ENCODE data around the gene AKT1.

Gene AKT1

DNA sequence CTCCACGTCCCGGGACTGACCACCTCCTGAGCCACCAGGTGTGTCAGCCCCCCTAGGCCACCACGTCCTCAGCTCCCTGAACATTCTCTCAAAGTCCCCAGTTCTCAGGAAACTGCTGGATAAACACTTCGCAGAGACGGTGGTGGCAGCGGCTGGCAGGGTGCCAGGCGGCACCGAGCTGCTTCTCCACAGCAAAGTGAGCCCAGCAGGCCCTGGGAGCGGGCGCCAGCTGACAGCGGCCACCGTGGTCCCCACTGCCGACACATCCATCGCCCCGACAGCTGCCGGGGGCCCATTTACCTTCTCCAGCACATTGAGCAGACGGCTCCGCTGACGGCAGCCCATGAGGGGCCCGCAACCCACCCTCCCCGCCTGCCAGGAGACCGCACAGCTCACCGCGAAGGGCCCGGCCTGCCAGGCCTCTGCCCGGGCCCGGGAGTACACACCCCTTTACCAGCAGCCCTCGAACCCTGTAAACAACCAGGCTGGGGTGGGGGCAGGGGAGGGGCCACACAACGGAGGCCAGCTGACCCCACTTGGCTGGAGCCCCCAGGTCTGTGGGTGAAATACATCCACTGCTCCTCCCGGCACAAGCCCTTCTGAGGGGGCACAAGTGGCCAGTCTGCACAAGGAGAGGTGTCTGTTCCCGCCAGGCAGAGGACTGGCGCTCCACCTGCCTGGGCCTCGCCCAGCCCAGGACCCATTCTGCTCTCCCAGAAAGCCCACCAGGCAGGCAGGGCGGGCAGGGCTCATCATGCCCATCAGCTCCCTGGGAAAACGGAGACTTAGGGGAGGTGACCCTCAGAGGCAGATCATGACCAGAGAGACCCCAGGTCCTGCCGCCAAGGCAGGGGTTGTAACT is 10.5 kb downstream of the AKT1 start:
- no peak for DNase-seq

DNA sequence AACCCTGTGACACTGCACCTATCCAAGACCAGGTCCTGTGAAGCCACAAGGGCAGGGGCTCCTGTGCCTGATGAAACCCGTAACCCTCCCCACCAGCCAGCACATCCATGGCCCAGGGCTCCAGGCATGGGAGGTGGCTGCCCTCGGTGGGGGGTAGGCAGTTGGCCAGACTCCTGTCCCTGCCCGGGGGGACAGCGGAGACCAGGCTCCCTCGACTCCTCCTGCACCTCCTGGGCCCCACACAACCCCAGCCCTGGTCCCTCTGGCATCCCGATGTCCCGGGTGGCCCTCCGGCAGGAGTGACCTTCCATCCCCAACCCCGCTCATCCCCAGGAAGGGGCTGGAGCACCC is 11.4 kb downstream of the AKT1 start:
- DNase-seq, result no peak

DNA sequence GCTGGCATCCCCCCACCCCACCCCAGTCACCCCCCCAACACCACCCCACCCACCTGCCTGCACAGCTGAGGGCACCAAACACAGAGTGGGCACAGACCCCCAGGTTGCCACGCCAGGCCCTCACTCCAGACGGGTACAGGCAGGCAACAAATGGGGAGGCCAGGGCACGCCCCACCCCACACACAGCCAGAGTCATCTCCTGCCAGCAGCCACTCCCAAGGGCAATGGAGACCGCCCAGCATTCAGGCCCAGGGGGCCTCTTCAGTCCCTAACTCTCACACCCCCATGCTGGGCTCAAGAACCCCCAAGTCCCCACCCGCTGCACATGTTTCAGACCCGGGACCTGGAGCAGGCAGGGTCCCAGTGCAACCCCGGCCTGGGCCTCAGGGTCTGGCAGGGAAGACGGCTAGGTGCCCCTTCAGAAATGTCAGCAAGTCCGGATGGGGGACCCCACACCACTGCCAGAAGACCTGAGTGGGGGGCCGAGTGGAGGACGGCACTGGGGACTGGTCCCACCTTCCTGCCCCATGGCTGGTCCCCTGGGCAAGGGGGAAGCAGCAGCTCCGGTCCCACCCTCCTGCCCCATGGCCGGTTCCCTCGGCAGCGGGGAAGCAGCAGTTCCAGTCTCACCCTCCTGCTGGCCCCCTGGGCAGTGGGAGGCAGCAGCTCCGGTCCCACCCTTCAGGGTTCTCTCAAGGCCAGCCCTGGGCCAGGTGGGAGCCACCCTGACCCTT is 11.9 kb downstream of the AKT1 start:
- DNase-seq, result no peak

DNA sequence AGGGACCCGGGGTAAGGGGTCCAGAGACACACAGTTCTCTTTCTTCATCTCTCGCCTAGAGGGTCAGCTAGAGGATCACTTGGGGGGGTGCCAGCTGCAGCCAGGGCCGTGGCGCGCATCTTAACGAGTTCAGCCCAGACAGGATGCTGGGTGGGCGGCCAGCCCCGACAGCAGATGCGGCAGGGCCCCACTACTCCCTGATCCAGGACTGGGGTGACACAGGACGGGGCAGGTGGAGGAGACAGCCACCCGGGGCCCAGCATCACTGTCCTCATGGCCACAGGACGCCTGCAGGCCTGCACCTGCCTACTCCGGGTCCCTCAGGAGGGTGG is 12.8 kb downstream of the AKT1 start:
- no peak for DNase-seq

DNA sequence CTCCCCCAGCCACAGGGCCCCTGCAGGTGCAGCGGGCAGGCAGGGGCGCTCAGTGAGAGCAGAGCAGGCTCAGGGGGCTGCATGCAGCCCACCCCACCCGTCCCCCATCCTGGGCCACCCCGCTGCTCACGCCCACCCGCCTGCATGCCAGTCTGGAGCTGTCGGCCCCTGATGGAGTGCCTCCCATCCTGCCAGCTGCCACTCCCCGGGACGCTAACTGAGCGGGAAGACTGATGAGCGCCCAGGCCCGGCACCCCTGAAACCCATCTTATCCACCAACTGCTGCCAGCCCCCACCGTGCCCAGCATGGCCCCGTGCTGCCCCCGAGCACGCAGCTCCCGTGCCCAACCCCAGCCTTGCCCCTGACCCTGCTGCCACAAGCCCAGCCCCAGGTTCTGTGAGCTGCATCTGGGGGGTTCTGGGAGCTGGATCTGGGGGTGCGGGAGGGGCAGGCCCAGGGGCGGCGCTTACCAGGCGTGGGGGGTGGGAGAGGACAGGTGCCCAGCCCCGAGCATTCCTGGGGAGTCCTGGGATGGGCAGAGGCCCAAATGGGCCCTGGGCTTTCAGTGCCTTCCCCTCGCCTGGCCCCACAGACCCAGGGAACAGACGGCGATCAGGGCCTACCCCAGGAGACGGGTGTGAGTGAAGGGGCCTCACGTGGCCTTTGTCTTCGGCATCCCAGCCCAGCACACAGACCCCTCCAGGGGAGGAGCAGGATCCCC is 13.3 kb downstream of the AKT1 start:
- no peak for DNase-seq

DNA sequence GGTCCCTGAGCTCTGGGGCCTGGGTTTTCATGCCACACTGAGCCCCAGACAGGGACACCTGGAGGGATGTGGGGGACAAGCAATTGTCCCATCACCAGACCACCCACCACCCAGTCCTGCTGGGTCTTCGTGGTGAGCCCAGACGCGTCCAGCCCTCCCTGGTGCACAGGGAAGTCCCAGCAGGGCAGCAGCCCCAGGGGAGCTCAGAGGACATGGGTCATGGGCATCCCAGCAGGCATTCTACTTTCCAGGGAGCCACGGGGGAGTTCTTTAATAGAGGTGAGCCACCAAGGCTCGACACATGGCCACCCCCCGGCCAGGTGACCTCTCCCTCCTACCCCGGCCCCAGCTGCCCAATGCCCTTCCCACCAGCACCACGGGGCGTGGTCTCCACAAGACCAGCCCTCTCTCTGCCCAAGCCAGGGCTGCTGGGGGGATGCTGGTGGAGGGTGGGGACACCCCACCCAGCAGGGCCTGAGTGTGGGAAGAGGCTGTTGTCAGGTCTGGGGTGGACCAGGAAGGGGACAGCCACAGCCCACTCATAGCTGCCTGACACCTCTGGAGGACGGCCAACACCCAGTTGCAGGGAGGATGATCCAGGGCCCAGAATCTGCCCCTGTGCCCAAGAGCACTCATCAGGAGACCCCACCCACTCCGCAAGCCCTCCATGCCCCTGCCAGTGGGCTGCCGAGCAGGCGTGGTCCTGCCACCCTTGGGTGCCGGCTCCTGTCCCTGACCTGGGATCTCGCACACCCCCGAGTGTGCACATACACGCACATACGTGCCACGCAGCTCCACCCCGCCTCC is 14.1 kb downstream of the AKT1 start:
- no peak for DNase-seq

DNA sequence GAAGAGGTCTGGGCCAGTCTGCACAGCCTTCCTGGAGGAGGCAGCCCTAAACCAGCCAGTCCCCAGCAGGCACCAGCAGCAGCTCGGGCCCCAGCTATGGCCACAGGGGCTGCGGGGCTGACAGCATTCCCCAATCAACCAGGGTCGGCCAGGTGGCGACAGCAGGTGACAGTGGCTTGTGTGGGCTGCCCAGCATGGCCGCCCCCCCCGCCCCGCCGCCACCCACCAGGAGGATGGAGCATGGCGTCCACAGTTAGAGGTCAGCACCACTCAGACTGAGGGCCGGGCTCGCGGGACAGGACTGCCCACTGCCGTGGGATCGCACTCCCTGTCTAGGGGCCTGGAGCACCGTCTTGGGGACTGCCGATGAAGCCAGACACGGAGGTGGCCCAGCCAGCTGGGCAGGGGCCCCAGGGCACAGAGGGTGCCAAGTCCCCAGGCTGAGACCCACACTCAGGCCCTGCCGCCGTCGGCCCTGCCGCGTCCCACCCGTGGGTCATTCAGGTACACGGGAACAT is 15.0 kb downstream of the AKT1 start:
- DNase-seq, result no peak

DNA sequence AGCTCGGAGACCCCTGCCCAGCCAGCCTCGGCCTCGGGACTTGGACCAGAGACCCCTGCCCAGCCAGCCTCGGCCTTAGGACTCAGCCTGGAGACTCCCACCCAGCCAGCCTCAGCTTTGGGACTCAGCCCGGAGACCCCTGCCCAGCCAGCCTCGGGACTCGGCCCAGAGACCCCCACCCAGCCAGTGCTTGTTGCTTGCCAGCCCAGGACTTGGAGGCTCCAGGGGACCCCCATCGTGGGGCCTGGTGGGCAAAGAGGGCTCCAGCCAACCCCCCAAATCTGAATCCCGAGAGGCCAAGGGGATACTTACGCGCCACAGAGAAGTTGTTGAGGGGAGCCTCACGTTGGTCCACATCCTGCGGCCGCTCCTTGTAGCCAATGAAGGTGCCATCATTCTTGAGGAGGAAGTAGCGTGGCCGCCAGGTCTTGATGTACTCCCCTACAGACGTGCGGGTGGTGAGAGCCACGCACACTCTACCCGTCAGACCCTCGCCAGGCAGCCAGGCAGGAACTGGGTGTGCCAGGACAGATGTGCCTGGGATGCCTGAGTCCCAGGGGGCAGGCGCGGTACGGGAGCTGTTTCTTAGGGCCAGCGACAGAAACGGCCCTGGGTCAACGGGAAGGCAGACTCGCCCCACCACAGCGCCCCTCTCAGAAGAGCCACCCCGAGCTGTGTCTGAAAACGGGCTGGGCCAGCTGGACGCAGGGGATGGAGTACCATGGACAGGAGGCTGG is 15.6 kb downstream of the AKT1 start:
- no peak for DNase-seq

DNA sequence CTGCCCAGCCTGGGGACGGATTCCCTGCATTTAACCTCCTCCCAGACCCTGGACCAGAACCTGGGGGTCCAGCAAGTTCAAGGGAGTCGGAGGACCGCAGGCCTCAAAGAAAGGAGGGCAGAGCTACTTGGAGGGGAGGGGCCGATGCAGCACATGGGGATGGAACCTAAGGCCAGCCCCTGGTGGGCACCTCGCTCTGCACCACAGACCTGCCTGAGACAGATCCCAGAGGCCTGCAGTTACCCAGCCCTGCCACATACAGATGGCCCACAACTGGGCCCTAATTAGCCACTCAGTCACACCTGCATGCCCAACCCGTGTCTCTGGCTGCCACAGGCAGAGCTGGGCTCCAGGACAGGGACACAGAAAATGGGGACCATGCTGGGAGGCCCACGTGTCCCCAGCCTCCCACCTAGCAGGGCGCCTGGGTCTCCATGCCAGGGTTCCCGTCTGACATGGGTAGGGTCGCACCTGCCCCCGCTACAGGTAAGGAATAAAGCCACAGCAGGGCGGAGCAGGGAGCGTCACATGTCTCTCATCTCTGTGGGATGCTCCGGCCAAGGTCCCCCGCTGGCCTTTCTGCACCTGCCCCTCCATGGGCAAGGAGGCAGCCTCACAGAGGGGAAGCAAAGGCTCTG is 16.7 kb downstream of the AKT1 start:
- DNase-seq, result no peak

DNA sequence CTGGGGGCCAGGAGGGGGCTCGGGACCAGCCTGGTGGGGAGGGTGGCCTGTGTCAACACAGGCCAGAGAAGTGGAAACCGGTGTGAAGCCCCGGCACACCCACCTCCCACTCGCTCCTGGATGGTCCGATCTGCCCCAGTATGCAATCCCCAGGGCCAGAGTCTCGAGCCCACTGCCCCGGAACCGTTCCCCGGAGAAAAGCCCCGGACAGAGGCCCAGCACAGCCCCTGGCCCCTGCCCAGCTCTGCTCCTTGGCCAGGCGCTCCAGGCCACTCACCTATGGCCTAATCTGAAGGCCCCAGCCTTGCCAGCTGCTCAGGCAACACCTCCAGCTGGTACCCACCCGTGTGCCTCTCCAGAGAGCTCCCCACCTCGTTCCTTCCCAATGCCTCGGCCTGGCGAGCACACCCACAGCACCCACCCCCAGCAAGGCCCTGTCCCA is 17.7 kb downstream of the AKT1 start:
- no peak for DNase-seq

DNA sequence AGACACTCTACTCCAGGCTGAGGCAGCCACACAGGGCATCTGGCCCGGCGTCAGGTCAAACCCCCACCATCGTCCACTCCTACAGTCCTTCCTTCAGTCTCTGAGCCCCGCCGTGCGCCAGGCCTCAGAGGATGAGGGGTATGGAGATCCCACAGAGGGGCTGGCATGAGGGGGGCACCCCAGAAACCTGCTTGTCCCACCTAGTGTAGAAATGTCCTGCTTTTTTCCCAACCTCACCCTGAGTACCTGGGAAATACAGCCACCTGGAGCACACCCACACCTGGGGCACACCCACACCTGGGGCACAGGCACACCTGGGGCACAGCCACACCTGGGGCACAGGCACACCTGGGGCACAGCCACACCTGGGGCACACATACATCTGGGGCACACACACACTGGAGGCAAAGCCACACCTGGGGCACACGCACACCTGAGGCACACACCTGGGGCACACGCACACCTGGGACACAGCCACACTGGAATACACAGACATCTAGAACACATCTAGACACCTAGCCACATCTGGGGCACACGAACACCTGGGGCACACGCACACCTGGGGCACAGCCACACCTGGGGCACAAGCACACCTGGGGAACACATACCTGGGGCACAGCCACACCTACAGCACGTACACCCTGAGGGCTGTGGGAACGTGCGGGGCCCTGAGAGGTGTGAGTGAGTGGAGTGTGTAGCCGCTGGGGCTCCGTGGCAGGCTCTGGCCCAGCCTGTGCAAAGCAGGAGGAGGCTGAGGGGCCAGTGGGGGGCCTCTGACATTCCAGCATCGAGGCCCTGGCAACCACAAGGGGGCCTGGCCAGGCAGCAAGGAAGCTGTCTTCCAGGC is 18.4 kb downstream of the AKT1 start:
- no peak for DNase-seq

DNA sequence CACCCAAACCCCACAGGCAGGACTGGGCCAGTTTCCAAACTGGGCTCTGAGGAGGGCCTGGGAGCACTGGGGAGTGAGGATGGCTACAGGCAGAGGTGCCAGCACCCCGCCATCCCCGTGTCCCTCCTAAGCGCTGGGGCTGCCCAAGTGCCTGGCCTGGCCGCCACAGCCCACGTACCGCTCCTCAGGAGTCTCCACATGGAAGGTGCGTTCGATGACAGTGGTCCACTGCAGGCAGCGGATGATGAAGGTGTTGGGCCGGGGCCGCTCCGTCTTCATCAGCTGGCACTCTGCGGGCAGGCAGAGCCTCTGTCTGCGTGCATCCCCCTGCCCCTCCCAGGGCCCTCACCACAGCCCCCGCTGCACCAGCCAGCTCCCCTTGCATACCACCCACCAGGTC is 19.1 kb downstream of the AKT1 start:
- DNase-seq, result no peak

DNA sequence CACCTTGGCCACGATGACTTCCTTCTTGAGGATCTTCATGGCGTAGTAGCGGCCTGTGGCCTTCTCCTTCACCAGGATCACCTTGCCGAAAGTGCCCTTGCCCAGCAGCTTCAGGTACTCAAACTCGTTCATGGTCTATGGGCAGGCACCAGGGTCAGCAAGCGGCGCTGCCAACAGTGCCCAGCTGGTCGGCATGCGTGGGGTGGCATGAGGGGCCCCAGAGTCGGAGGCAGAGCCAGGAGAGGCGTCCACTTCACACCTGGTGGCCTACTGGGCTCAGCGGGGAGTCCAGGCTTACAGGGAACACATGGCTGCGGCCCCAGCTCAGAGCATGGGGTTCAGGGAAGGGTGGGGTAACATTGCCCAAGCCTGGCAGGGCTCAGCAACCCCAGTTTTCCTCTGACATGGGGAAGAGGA is 20.5 kb downstream of the AKT1 start:
- DNase-seq, result no peak

DNA sequence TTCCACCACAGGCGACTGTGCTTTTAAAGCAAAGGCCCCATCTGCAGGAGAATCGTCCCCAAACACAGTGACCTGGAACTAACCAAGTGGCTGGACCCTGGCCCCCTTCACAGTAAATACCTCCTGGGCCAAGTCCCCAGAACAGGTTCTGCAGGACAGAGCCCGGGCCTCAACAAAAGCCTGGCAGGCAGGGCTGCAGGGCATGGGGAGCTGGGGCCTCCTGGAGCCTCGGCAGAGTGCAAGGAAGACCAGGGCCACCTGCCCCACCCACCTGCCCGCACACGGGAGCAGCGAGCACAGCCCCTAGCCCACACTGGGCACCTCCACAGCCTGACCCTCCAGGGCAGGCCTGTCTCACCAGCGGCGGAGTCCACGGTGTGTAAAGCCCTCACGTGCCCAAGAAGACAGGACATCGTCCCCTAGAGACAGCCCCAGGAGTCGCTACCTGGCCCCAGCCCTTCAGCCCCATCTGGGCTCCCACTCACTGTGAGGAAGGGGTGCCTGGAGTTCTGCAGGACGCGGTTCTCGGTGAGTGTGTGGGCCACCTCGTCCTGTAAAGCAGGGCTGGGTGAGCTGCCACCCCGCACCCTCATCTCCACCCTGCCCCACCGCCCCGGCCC is 21.0 kb downstream of the AKT1 start:
- DNase-seq, result no peak

DNA sequence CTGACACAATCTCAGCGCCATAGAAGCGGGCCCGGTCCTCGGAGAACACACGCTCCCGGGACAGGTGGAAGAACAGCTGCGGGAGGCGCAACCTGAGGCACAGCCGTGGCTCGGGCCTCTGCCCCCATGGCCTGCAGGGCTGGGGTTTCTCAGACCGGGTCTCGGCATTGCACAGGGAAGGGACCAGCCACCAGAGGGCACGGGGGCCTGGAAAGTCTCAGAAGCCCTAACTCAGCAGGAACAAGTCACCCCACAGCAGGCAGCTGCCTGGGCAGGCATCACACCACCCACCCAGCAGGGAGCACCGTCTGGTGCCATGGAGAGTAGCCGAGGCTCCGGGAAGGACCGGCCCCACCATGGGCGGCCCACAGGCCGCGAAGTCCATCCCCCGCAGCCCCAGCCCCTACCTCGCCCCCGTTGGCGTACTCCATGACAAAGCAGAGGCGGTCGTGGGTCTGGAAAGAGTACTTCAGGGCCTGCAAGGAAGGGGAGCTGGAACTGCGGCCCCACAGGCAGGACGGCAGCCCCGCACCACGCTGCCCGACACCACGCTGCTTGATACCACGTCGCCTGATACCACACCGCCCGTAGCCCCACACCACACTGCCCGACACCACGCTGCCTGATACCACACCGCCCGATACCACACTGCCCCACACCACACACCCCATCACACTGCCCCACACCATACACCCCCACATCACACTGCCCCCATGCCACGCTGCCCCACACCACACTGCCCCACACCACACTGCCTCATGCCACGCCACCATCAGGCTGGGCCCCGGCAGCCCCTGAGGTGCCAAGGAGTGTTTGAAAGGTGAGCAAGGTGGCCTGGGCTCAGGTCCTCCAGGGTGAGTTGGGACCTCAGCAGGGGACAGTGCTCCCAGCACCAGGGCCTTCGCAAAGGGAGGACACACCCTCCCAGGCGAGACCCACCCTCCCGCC is 21.8 kb downstream of the AKT1 start:
- DNase-seq, result no peak

DNA sequence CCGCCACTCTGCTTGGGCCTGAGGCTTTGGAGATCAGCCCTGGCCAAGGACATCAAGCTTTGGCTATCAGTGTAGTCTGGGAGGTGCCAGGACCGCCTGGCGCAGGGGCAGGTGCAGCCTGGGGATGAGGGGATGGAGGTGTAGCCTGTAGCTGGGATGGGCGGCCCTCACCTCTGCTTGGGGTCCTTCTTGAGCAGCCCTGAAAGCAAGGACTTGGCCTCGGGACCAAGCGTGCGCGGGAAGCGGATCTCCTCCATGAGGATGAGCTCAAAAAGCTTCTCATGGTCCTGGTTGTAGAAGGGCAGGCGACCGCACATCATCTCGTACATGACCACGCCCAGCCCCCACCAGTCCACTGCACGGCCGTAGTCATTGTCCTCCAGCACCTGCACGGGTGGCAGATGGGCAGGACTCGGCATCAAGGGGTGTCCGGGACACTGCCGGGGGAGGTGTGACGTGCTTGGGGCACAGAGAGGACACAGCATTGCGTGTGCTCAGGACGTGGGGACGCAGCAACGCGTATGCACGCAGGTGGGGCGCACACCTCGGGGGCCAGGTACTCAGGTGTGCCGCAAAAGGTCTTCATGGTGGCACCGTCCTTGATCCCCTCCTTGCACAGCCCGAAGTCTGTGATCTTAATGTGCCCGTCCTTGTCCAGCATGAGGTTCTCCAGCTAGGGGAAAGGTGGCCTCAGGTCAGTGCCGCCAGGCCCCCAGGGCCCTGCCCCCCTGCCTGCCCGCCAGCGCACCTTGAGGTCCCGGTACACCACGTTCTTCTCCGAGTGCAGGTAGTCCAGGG is 22.6 kb downstream of the AKT1 start:
- DNase-seq, result no peak

DNA sequence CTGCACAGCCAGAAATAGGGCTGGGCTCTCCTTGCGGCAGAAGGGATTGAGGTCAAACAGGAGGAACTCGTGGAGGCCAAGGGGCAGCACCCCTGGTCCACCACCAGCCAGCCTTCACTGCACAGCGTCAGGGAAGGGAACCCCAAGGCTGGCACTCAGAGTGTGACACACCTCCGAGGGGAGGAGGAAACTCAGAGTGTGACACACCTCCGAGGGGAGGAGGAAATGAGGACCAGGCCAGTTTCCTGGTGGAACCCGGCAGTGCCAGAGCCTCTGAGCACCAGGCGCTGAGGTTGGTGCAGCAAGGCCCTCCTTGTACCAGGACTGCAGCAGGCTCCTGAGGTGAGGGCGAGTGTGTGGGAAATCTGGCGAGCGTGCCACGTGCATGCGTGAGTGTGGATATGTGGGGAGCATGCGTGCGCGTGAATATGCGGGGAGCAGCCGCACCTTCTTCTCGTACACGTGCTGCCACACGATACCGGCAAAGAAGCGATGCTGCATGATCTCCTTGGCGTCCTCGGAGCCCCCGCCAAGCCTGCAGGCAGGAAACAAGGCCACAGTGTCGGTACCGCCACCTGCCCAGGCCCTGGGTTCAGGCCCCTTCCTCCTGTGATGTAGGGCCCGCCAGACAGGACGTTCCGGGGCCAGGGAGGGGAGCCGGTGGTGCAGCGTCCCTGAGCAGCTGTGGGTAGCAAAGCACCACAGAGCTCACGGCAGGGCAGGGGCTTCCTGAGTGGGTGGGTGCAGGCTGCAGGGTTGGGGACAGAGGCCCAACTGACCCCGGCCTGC is 23.4 kb downstream of the AKT1 start:
- no peak for DNase-seq
